HepG2 (cell line): ENCODE results near the gene BMP6. TPM values are rescaled to one million over a fixed set of nuclear protein-coding genes. Genes with fewer than 3 reads are reported as not detected.

ENCODE experiments used
- ATAC-seq: fragments of 200-7000 bp; cut with Tn5 transposase; 3 replicates; pipeline ENCODE4 v1.9.1; 2020; ENCODE audit warnings: mild to moderate bottlenecking, moderate library complexity
- BruUV-seq: library from RNA; stranded (reverse); fragments of 400-500 nt; replicated peaks from 2 replicates; lab custom pipeline; 2021; lab: Mats Ljungman, UMichigan
- CTCF ChIA-PET: fragments of 300-600 bp; formaldehyde crosslinking; extraction: SDS; loops from one replicate; lab custom pipeline; 2021; ENCODE audit warnings: low total read pairs, inconsistent platforms, low intra/inter-chr PET ratio; lab: Yijun Ruan, JAX
- POLR2A ChIA-PET: fragments of 350-600 bp; sonication (Branson Sonifier 250); formaldehyde crosslinking; loops from one replicate; lab custom pipeline; 2020; ENCODE audit warnings: antibody characterized with exemption, inconsistent platforms; lab: Yijun Ruan, JAX
- DNase-seq: peaks from one replicate; pipeline ENCODE4 v3.0.0-alpha.2; 2015; ENCODE audit warnings: low spot score
- FAIRE-seq: peaks from 3 replicates; lab custom pipeline; 2011; peaks lifted over from hg19 to GRCh38; lab: Jason Lieb, UNC
- H2AFZ ChIP-seq: one replicate; pipeline ENCODE4 v1.6.1; 2011; ENCODE audit warnings: low read length, inconsistent platforms
- H3K27ac ChIP-seq: fragments of 300-600 bp; 3 replicates; pipeline ENCODE4 v1.8.0; 2011; ENCODE audit warnings: mixed run types, mild to moderate bottlenecking, mixed read lengths, low read length, inconsistent platforms; ENCODE audit not compliant: insufficient read depth; ENCODE audit errors: extremely low read length
- H3K27me3 ChIP-seq, 2 experiments: fragments of 200-600 bp in 1 of 2; 2 replicates in 1 of 2; 3 replicates in 1 of 2; pipeline versions ENCODE4 v1.6.0 to v1.8.0; 2011; ENCODE audit warnings: low read length in 2 of 2, mild to moderate bottlenecking in 2 of 2, moderate library complexity in 2 of 2, inconsistent platforms in 1 of 2; ENCODE audit not compliant: insufficient read depth in 2 of 2, control insufficient read depth in 1 of 2
- H3K36me3 ChIP-seq, 2 experiments: fragments of 200-600 bp in 1 of 2; replicated peaks in 1 of 2; 2 replicates in 1 of 2; 3 replicates in 1 of 2; pipeline versions ENCODE4 v1.5.1 to v1.8.0; 2011; ENCODE audit warnings: low read length in 2 of 2, inconsistent platforms in 1 of 2; ENCODE audit not compliant: insufficient read depth in 2 of 2, control insufficient read depth in 1 of 2
- H3K4me1 ChIP-seq: 2 replicates; pipeline ENCODE4 v1.5.1; 2012; ENCODE audit warnings: low read length, inconsistent platforms; ENCODE audit not compliant: insufficient read depth
- H3K4me2 ChIP-seq: 2 replicates; pipeline ENCODE4 v1.6.0; 2011; ENCODE audit warnings: low read depth, low read length, inconsistent platforms
- H3K4me3 ChIP-seq, 3 experiments: fragments of 200-600 bp in 1 of 3; sonication (generic), shearing (Covaris generic) in 1 of 3; replicated peaks in 1 of 3; 2 replicates each; pipeline ENCODE4 v1.5.1; 2011 to 2016; ENCODE audit warnings: low read length in 3 of 3, inconsistent platforms in 2 of 3, low read depth in 2 of 3, mild to moderate bottlenecking in 2 of 3, control low read depth in 1 of 3, mixed read lengths in 1 of 3; ENCODE audit not compliant: insufficient read depth in 1 of 3
- H3K79me2 ChIP-seq: one replicate; pipeline ENCODE4 v1.6.1; 2011; ENCODE audit warnings: low read length, inconsistent platforms; ENCODE audit not compliant: insufficient read depth
- H3K9ac ChIP-seq: 2 replicates; pipeline ENCODE4 v1.6.0; 2011; ENCODE audit warnings: mild to moderate bottlenecking, low read depth, low read length, inconsistent platforms; ENCODE audit not compliant: insufficient read depth
- H3K9me3 ChIP-seq: 2 replicates; pipeline ENCODE4 v1.5.1; 2012; ENCODE audit warnings: mild to moderate bottlenecking, low read length
- H4K20me1 ChIP-seq: 2 replicates; pipeline ENCODE4 v1.6.0; 2011; ENCODE audit warnings: inconsistent platforms, mild to moderate bottlenecking, low read length, moderate library complexity; ENCODE audit not compliant: insufficient read depth
- BORCS8-MEF2B ChIP-seq: sonication (generic); formaldehyde crosslinking; IDR thresholded peaks from 2 replicates; pipeline ENCODE4 v1.8.0; 2022; ENCODE audit warnings: mild to moderate bottlenecking, missing genetic modification reagents
- CBX2 ChIP-seq, 2 experiments: fragments of 200-600 bp in 1 of 2; sonication (generic); formaldehyde crosslinking in 1 of 2; IDR thresholded peaks; 2 replicates each; pipeline versions ENCODE4 v1.7.0 to v1.8.1; 2018 to 2022; ENCODE audit warnings: low read depth in 2 of 2, low read length in 1 of 2, mild to moderate bottlenecking in 1 of 2, missing genetic modification reagents in 1 of 2
- FOXP1 ChIP-seq, 2 experiments: fragments of 450-650 bp in 1 of 2; IDR thresholded peaks; 2 replicates each; pipeline ENCODE4 v1.6.1; 2017 to 2018; ENCODE audit warnings: antibody characterized with exemption in 1 of 2
- GLI4 ChIP-seq: sonication (generic); formaldehyde crosslinking; IDR thresholded peaks from 2 replicates; pipeline ENCODE4 v1.5.1; 2020; ENCODE audit warnings: missing genetic modification reagents, mild to moderate bottlenecking, moderate library complexity, borderline replicate concordance
- HMGA1 ChIP-seq: sonication (generic); formaldehyde crosslinking; conservative IDR thresholded peaks from 2 replicates; pipeline ENCODE4 v1.4.0; 2020; ENCODE audit warnings: missing genetic modification reagents
- PHB2 ChIP-seq: fragments of 450-650 bp; IDR thresholded peaks from 2 replicates; pipeline ENCODE4 v1.6.1; 2018; ENCODE audit not compliant: partially characterized antibody
- PHF21A ChIP-seq: sonication (generic); formaldehyde crosslinking; IDR thresholded peaks from 2 replicates; pipeline ENCODE4 v1.5.0; 2020; ENCODE audit warnings: mild to moderate bottlenecking, missing genetic modification reagents
- POLR2AphosphoS5 ChIP-seq: IDR thresholded peaks from 2 replicates; pipeline ENCODE4 v1.6.1; 2012; ENCODE audit warnings: low read depth, low read length
- POLR2G ChIP-seq: fragments of 200-400 bp; formaldehyde crosslinking; IDR thresholded peaks from 2 replicates; pipeline ENCODE4 v1.6.1; 2018; ENCODE audit warnings: mild to moderate bottlenecking, low read depth, low read length, moderate library complexity
- RBM22 ChIP-seq: fragments of 200-400 bp; formaldehyde crosslinking; optimal IDR thresholded peaks from 2 replicates; pipeline ENCODE3; 2017; ENCODE audit warnings: mild to moderate bottlenecking, low read length, moderate library complexity
- RNF2 ChIP-seq: fragments of 450-650 bp; conservative IDR thresholded peaks from 2 replicates; pipeline ENCODE4 v1.6.1; 2016; ENCODE audit warnings: low read depth
- ZBTB38 ChIP-seq: sonication (generic); formaldehyde crosslinking; IDR thresholded peaks from 2 replicates; pipeline ENCODE4 v1.5.1; 2020; ENCODE audit warnings: mild to moderate bottlenecking, missing genetic modification reagents
- ZNF790 ChIP-seq: sonication (generic); formaldehyde crosslinking; IDR thresholded peaks from 2 replicates; pipeline ENCODE4 v1.8.0; 2022; ENCODE audit warnings: missing genetic modification reagents, mild to moderate bottlenecking, borderline replicate concordance
- WGBS: methylation state at CpG from one replicate; pipeline ENCODE4 v1.1.6; 2017; ENCODE audit warnings: low lambda C conversion rate; 5-methylcytosine and 5-hydroxymethylcytosine counted together
- in situ Hi-C: cut with HindIII; loops from 2 replicates; pipeline ENCODE4 v1.10.0; 2017; ENCODE audit warnings: low pct_unique_long_range_greater_than_20kb; ENCODE audit not compliant: extremely low pct_ligation_motif_present
- intact Hi-C: fragments of 100-400 bp; cut with micrococcal nuclease; formaldehyde crosslinking; loops from one replicate; pipeline ENCODE4 v1.10.0; 2022; ENCODE audit not compliant: unreplicated experiment
- polyA plus RNA-seq, 8 experiments: library from polyadenylated mRNA; depleted of rRNA in 3 of 8; stranded (reverse) in 7 of 8; unstranded in 1 of 8; fragments of >200 nt; fragmentation: Illumina TruSeq in 4 of 8; extraction: Trizol in 4 of 8; gene quantifications; 2 replicates each; pipeline versions ENCODE4 v1.2.1 to v1.2.3, GENCODE V29; 2011 to 2016; ENCODE audit warnings: low read depth in 4 of 8, missing spikeins in 1 of 8, mixed read lengths in 1 of 8; ENCODE audit not compliant: insufficient read depth in 1 of 8
- total RNA-seq, 5 experiments: library from RNA; depleted of rRNA; stranded (reverse); fragments of >200 nt; fragmentation: Illumina TruSeq; extraction: Trizol; gene quantifications; 2 replicates each; pipeline ENCODE4 v1.2.3, GENCODE V29; 2016; ENCODE audit warnings: low read depth in 1 of 5

Gene BMP6
- total and polyA plus RNA-seq, 2 of the 13 experiments (the other 11 are each of a cell fraction or from before 2014, with no cell fraction given), result 0.09 to 0.18 TPM

DNA sequence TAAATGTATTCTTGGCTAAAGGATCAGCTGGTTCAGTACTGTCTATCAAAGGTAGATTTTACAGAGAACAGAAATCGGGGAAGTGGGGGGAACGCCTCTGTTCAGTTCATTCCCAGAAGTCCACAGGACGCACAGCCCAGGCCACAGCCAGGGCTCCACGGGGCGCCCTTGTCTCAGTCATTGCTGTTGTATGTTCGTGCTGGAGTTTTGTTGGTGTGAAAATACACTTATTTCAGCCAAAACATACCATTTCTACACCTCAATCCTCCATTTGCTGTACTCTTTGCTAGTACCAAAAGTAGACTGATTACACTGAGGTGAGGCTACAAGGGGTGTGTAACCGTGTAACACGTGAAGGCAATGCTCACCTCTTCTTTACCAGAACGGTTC, 154.8 kb downstream of the BMP6 start:
- ChIA-PET POLR2A (no interaction called here), CTCF (no interaction called here)
- no peak overlapping the region for H2AFZ ChIP-seq
- no peak overlapping the region for H3K4me2 ChIP-seq
- intact Hi-C loops (no loop called here), in situ Hi-C loops (no loop called here)
- H3K4me1 ChIP-seq, result peaks cover 28% of the 10 kb centered on the region
- no peak for ATAC-seq
- peaks cover 31 to 52% of the 10 kb centered on the region in 2 experiments for H3K36me3 ChIP-seq
- no peak for DNase-seq
- peaks cover 9% of the 10 kb centered on the region; the same call in 1 of the 2 replicates for H4K20me1 ChIP-seq
- H3K27ac ChIP-seq, result no peak overlapping the region
- peak; percentile 21 for FAIRE-seq
- no peaks in the 10 kb centered on the region for H3K9me3 ChIP-seq
- no peak overlapping the region for H3K9ac ChIP-seq
- 96% methylated on average over 9 of the region's 9 CpGs for WGBS
- no peaks in the 10 kb centered on the region for H3K27me3 ChIP-seq
- BruUV-seq, result no TSS peak
- H3K79me2 ChIP-seq, result no peaks in the 10 kb centered on the region
- TF ChIP-seq POLR2G (peak; percentile 45; the same call in 1 of the 2 replicates), RBM22 (peak; percentile 90), FOXP1 (IDR thresholded peaks at IDR 0.05) (no peak), FOXP1 (CRISPR knock-in tag; IDR thresholded peaks at IDR 0.05) (no peak), HMGA1 (CRISPR knock-in tag) (no peak), PHB2 (no peak), POLR2AphosphoS5 (peak; percentile 31; the same call in 1 of the 2 replicates)
- H3K4me3 ChIP-seq, result no peak overlapping the region

DNA sequence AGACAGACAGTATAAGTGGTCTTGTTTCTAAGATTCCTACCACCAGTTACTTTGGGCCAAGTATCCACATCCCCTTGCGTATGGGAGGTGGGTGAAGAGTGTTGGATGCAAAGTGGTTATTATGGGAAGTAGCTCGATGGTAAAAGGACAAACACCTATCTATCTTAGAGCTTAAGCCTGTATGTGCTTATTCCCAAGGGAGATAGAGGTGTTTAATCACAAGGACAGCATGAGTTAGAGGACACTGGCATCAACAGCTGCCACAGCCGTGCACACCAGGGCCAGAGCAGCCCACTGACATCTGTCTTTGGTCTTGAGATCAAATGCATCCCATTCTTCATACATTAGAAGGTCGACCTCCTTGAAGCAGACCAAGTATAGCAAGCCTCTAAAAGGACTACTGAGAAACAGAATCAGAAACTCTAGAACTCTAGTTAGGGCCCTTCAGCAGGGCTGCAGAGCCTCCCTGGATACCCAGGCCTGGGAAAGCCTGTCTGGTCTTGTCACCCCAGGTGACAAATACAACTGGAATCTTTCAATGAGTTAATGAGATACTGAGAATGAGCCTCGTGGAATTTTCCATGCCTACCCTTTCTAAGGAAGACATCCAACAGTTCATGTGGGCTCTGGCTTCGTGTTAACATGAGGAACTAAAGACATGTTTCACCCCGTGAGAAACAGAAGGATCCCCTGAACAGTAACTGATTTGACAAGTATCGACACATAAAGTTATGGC, 156.0 kb downstream of the BMP6 start:
- H3K4me3 ChIP-seq, result no peak overlapping the region
- H3K9ac ChIP-seq, result no peak overlapping the region
- no peak overlapping the region for H2AFZ ChIP-seq
- in situ Hi-C loops, result no loop called here
- H3K27ac ChIP-seq, result peak overlapping the region; percentile 51
- no TSS peak for BruUV-seq
- DNase-seq (no peak), FAIRE-seq (peak; percentile 12), ATAC-seq (no peak)
- H3K27me3 ChIP-seq, result no peaks in the 10 kb centered on the region
- WGBS, result 96% methylated on average over 8 of the region's 8 CpGs
- TF ChIP-seq RNF2 (no peak), ZBTB38 (CRISPR knock-in tag) (0 out of 2 replicates have a peak, but pooled peaks have one; percentile 38), RBM22 (peak; percentile 79), PHF21A (no peak), GLI4 (0 out of 2 replicates have a peak, but pooled peaks have one; percentile 34), ZNF790 (CRISPR knock-in tag) (no peak), CBX2 (IDR thresholded peaks at IDR 0.05; ENCODE audit: low read depth, low read length) (no peak), CBX2 (CRISPR knock-in tag; IDR thresholded peaks at IDR 0.05; ENCODE audit: low read depth) (no peak), BORCS8-MEF2B (CRISPR knock-in tag) (no peak)
- peaks cover 41 to 64% of the 10 kb centered on the region in 2 experiments for H3K36me3 ChIP-seq
- H3K79me2 ChIP-seq, result no peaks in the 10 kb centered on the region
- ChIA-PET POLR2A (no interaction called here), CTCF (no interaction called here)
- intact Hi-C loops, result no loop called here
- peaks cover 28% of the 10 kb centered on the region for H3K4me1 ChIP-seq
- no peak overlapping the region for H3K4me2 ChIP-seq
- peaks cover 9% of the 10 kb centered on the region; the same call in 1 of the 2 replicates for H4K20me1 ChIP-seq
- no peaks in the 10 kb centered on the region for H3K9me3 ChIP-seq
